DOHH2 (cell line): ENCODE data around the gene SAXO2.
"Not testable (repeated sequence)": the region's sequence is repeated elsewhere in the genome, so short reads cannot be mapped to it uniquely, and the experiment has no call there.

Experiments used
- CTCF ChIP-seq: fragments of 200-600 bp; sonication (generic); IDR thresholded peaks from one replicate; pipeline ENCODE4 v1.5.1; 2014; ENCODE audit warnings: antibody characterized with exemption, mild to moderate bottlenecking, low read depth, low read length; ENCODE audit not compliant: poor library complexity, severe bottlenecking
- EZH2phosphoT487 ChIP-seq: fragments of 200-600 bp; sonication (generic); IDR thresholded peaks from 2 replicates; pipeline ENCODE4 v1.6.1; 2017; ENCODE audit warnings: borderline replicate concordance, mild to moderate bottlenecking, antibody characterized with exemption, low read length, moderate library complexity, mixed read lengths

GRCh38 chr15:82245956-82246355 is 16.7 kb upstream of the SAXO2 start:
- not testable (repeated sequence) for TF ChIP-seq CTCF, EZH2phosphoT487
